HFFc6 (cell line): ENCODE data around the gene LRP4. TPM values are rescaled to one million over a fixed set of nuclear protein-coding genes. Genes with fewer than 3 reads are reported as not detected.

Experiments used
- DNase-seq: peaks from one replicate; pipeline ENCODE4 v3.0.0-alpha.2; 2018
- H3K27ac Mint-ChIP-seq: 2 replicates; pipeline ENCODE4 v1.8.0; 2020; ENCODE audit warnings: mild to moderate bottlenecking, mixed read lengths
- H3K27me3 Mint-ChIP-seq: 2 replicates; pipeline ENCODE4 v1.8.0; 2021; ENCODE audit warnings: mild to moderate bottlenecking, moderate library complexity, mixed read lengths; ENCODE audit not compliant: insufficient read depth
- H3K36me3 Mint-ChIP-seq: 2 replicates; pipeline ENCODE4 v1.8.0; 2021; ENCODE audit warnings: low read depth, mixed read lengths
- H3K4me1 Mint-ChIP-seq: 2 replicates; pipeline ENCODE4 v1.8.0; 2020; ENCODE audit warnings: low read depth, mixed read lengths
- H3K4me3 Mint-ChIP-seq: 2 replicates; pipeline ENCODE4 v1.8.0; 2020; ENCODE audit warnings: mild to moderate bottlenecking, moderate library complexity, mixed read lengths
- H3K9me3 Mint-ChIP-seq: 2 replicates; pipeline ENCODE4 v1.8.0; 2020; ENCODE audit warnings: mild to moderate bottlenecking, mixed read lengths
- CTCF ChIP-seq: fragments of 200-600 bp; sonication (generic); IDR thresholded peaks from 2 replicates; pipeline ENCODE4 v1.5.0; 2021; ENCODE audit warnings: antibody characterized with exemption, mild to moderate bottlenecking
- total RNA-seq, 6 experiments: library from RNA; stranded (reverse); fragmentation: NEBNext Ultra II Directional; extraction: Animal tissue kit (Norgen Biotek cat#: 25700); gene quantifications; 2 replicates in 1 of 6; 3 replicates in 5 of 6; pipeline ENCODE4 v1.2.3, GENCODE V29; 2021

Gene LRP4
- total RNA-seq, 6 experiments from 2014 or later, result 1.4 to 2.1 (median 1.8) TPM

- no peak for DNase-seq
- H3K4me1 Mint-ChIP-seq, result peaks cover 40% of the 10 kb centered on the region
- peak overlapping the region; percentile 99 for H3K4me3 Mint-ChIP-seq
- TF ChIP-seq CTCF, result no peak
- H3K27ac Mint-ChIP-seq, result peak overlapping the region; percentile 94
- peaks cover 3% of the 10 kb centered on the region for H3K27me3 Mint-ChIP-seq
- H3K36me3 Mint-ChIP-seq, result peaks cover 17% of the 10 kb centered on the region
- no peaks in the 10 kb centered on the region for H3K9me3 Mint-ChIP-seq
These were observed 71.9 kb downstream of the LRP4 start for GRCh38 chr11:46846510-46846830.

GRCh38 chr11:46845740-46846509 lies 72.4 kb downstream of the LRP4 start, which contains the start of gene CKAP5:
Gene CKAP5 (minus strand): TSS chr11:46846280. CDS start chr11:46821231, 25,049 bp downstream.
- H3K27ac Mint-ChIP-seq, result peak within 1 kb of the TSS; percentile 94
- peak within 1 kb of the TSS; percentile 99 for H3K4me3 Mint-ChIP-seq
- no peak for TF ChIP-seq CTCF
- H3K4me1 Mint-ChIP-seq, result peaks cover 45% of the 10 kb centered on the region
- H3K27me3 Mint-ChIP-seq, result peaks cover 3% of the 10 kb centered on the region
- DNase-seq, result peak; percentile 88
- no peaks in the 10 kb centered on the region for H3K9me3 Mint-ChIP-seq
- H3K36me3 Mint-ChIP-seq, result peaks cover 17% of the 10 kb centered on the region

GRCh38 chr11:46845440-46845739 lies 73.0 kb downstream of the LRP4 start:
- peaks cover 3% of the 10 kb centered on the region for H3K27me3 Mint-ChIP-seq
- peak; percentile 3 for DNase-seq
- H3K27ac Mint-ChIP-seq, result peak overlapping the region; percentile 83
- H3K4me1 Mint-ChIP-seq, result peaks cover 45% of the 10 kb centered on the region
- H3K4me3 Mint-ChIP-seq, result peak overlapping the region; percentile 93
- no peaks in the 10 kb centered on the region for H3K9me3 Mint-ChIP-seq
- peaks cover 17% of the 10 kb centered on the region for H3K36me3 Mint-ChIP-seq
- no peak for TF ChIP-seq CTCF

- Mint-ChIP-seq H3K4me3 (no peak overlapping the region), H3K9me3 (no peaks in the 10 kb centered on the region), H3K36me3 (peaks cover 13% of the 10 kb centered on the region), H3K27me3 (peaks cover 2% of the 10 kb centered on the region), H3K4me1 (peaks cover 43% of the 10 kb centered on the region), H3K27ac (no peak overlapping the region; the same call in 1 of the 2 replicates)
- no peak for DNase-seq
- TF ChIP-seq CTCF, result no peak
These were observed 78.2 kb downstream of the LRP4 start for GRCh38 chr11:46840116-46840515.

- Mint-ChIP-seq H3K4me3 (no peak overlapping the region), H3K27ac (no peak overlapping the region), H3K9me3 (no peaks in the 10 kb centered on the region), H3K36me3 (peaks cover 7% of the 10 kb centered on the region), H3K4me1 (peaks cover 30% of the 10 kb centered on the region), H3K27me3 (peaks cover 2% of the 10 kb centered on the region)
- TF ChIP-seq CTCF, result no peak
- no peak for DNase-seq
These were observed 79.8 kb downstream of the LRP4 start for GRCh38 chr11:46838501-46838900.
